SKM-1 treated with dmso at 0.1 percent for 144 hours (cell line): ENCODE data around the gene NRG3.

Experiments
- DNase-seq: peaks from one replicate; lab custom pipeline; 2025; ENCODE audit not compliant: unreplicated experiment; lab: John Stamatoyannopoulos, UW

Gene NRG3

GRCh38 chr10:82762641-82763040 is 887.6 kb downstream of the NRG3 start:
- DNase-seq = no peak

DNA sequence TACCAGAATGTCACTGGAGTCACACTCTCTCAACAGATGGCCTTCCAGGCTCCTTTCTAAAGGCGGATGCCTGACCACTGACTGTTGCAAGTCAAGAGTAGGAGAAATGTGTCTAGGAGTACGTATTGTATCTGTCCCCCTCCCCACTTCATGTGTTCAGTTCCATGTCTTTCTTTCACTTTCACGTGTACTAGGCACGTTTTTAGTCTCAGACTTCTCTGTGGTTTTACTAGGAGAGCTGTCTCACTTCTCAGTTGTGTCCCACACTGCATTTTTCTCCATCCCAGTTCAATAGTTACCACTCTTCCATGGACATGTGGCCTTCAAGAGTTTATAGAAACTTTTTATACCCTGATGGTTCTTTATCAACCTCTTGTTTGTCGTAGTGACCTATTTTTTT is 893.0 kb downstream of the NRG3 start:
- no peak for DNase-seq

DNA sequence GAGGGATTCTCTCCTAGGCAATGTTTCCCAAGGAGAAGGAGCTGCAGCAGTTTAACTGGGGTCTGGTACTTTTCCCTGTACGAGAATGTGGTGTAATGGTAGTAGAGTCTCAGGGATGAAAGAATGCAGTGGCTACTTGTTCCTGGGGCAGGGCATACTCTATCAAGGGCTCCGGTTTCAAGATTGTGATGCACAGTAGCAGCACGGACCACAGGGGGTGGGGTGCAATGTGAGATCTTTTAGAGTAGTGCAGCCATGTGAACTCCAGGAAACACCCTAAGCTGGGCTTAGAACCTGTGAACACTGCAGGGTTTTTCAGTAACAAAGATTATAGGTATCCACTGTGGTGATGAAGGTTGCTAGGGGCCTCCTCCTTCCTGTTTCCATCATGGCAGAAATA is 903.9 kb downstream of the NRG3 start:
- DNase-seq = peak; percentile 24

DNA sequence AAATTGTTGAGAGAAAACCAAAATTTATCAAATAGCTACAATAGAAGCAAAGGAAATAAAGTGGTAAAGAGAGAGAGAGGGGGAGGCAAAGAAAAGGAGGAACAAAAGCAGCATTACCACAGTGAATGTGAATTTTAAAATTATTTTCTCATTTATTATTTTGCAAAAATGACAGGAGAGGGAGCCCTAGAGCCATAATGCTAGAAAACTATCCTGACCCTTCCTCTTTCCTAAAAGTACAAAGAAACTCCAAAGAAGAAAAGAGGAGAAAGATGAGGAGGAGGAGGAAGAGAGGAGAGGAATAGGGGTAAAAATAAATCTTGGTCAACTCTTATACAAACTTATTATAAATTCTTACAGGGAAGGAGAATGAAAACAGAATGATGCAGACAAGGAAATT is 921.5 kb downstream of the NRG3 start:
- DNase-seq = peak; percentile 34

DNA sequence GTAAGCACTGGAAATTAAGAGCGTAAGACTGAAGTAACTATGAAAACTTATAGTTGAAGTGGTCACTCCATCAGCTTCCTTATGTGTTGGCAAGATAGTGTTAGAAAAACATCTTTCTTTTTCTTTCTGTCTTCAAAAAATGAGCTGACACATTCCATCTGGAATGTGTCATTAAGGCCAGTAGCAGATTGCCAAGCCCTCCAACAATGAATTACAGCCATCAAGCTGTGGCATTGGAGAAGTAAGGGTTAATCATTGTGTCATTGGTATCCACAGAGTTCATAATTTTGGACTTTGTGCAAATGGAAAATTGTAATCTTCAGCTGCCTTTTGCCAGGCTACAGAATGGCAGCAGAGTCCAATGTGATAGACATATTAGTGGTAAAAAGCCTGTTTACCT is 926.3 kb downstream of the NRG3 start:
- no peak for DNase-seq

DNA sequence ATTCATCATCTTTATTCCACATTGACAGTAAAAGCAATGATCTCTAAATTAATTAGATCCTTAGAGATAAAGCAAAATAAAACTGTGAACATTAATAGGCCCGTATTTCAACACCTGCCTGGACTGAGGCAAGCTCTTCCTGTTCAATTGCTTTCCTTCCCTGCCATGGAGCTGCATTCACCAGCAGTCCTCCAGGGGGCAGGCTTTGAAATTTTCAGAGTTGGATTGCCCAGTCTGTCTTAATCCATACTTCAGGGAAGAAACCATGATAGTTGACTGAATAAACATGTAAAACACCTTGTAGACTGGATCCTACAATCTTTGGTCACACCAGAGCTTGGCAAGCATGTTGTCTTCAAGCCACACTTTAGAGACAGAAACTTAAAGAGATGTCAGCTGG is 936.6 kb downstream of the NRG3 start:
- DNase-seq = peak; percentile 47

DNA sequence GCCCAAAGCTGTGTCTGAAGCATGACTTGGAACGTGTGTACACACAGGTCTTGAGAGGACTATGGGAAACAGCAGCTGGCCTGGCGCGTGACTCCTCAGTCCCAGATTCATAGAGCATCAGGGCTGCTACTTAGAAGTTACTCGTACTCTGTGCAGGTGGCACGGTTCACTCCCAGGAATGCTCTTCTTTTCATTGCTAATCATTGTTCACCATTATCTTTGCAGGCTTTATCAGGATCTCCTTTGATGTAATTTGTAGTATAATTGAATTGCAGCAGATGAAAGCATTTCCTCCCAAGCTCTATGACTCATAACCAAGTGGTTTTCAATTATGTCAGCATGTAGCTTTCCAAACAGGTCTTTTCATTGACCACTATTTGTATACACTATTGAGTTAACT is 938.9 kb downstream of the NRG3 start:
- DNase-seq = no peak

DNA sequence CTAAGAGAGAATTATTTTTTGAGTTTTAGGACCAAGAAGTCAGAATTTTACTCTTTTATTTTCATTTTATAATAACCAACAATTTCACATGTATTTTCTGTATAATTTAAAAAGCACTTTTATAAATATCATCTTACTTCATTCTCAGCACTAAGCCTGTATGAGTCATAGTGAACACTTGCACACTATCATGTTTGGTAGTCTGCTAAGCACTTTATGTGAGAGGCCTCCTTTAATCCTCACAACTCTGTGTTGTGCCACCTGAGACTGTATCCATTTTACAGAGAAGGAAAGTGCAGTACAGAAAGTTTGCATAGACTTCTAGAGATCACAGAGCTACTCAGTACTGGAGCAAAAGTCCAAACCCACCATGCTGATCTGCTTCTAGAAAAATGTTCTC is 939.6 kb downstream of the NRG3 start:
- no peak for DNase-seq

DNA sequence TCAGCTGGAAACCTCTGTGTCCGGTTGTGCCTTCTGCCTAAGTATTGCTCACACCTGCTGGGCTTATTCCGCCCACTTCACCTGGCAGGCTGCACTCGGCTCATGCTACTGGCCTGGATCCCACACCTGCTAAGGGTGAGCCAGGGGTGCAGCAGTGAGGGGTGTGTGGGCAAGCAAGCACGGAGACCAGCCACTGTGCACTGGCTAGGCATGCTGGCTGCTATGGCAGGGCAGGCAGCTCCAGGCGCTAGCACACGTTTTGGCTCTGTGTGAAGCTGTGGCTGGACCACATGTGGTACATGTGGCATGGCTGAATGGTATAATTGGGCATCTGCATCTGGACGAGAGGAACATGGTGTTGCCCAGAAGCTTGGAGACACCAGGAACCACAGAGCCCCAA is 940.7 kb downstream of the NRG3 start:
- no peak for DNase-seq

DNA sequence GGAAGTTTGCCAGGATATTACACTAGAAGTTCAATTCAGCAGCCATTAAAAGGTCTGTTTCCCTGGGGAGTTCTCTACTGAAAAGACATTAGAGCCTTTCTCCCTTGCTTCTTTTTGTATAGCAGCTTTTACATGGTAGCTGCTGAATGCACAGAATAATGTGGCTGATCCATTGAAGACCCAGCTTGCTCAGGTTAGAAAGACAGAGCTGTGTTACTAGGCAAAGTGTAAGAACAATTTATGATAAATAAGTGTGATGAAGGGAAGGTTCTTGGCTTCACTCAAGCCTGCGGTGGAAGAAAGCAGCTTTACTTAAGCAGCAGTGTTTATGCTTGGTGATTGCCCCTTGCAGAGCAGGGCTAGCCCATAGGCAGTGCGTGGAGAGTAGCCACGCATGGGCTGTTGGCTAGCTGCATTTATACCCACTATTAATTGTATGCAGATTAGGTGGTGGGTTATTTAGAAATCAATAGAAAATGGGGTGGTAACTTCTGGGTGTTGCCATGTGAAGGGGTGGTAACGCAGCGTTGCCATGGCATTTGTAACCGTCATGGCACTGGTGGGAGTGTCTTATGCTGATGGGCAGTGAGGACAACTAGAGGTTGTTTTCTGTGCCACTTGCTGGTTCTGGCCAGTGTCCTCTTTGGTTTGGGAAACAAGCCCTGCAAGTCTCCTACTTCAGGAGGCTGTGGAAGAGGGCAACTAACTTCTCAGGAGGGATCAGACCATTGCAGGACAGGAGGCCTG is 942.9 kb downstream of the NRG3 start:
- DNase-seq = no peak

- peak; percentile 69 for DNase-seq
These were observed 946.0 kb downstream of the NRG3 start for GRCh38 chr10:82821043-82821442.

GRCh38 chr10:82826132-82826531 is 951.1 kb downstream of the NRG3 start:
- DNase-seq = no peak

- no peak for DNase-seq
These were observed 952.9 kb downstream of the NRG3 start for GRCh38 chr10:82827901-82828300.

DNA sequence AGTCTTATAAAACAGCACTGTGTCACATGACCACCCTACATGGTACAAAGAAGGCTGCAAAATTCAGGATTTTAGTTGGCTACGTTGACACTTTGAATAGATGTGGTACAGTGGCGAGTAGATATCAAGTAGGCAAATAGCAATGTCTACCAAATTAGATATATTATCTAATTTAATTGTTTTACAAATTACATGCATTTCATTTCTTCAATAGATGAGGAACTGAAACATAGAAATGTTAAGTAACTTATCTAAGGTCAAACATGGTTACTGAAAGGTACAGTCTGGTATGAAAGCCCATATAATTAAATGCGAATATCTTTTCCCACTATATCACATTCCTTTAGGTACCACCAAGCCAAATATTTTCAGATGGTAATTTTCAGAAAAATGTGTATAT is 972.2 kb downstream of the NRG3 start:
- DNase-seq = no peak

DNA sequence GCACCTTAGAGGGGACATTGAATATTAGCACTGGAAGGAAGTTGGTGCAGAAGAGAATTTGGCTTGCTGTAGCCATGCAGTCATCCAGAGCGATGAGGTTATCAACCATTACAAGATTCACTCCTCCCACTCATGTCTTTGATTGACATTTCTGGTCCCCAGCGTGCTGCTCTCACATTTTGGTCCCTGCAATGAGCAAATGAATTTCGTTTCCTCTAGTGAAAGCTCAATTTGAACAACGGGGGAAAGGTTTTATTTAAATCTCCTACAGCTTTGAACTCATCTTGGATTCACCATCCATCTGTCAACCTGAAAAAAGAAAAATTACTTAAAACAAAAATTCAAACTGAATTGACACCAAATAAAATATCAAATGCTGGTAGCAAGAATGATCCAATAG is 975.2 kb downstream of the NRG3 start:
- no peak for DNase-seq

DNA sequence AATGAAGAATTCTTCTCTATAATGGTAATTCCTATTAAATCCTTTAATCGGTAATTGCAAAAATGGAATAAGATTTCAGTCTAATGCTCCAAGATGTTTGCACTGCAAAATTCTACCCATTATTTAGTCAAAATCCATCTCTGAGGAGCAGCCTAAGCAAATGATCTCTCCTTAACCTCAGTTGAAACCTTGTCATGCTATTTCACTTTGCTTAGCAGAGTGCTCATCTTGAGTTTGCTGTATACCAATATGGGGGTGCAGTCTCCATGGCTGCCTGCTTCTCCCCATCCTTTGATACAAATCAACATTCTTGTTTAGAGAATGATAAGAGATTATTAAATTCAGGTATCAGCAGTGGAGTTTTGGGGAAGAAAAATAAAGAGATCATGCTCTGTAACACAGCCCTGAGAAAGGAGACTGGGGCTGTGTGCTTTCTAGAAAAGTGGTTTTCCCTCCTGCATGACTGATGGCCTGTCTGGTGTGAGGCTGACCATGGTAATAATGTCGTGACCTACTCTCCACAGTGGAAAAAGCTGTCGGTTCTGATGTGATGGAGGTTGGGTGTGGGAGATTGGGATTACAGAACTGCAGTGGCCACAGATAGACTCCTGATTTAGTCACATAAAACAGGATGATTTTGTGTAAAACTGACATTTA is 982.1 kb downstream of the NRG3 start:
- no peak for DNase-seq

GRCh38 chr10:82861889-82862288 is 986.9 kb downstream of the NRG3 start:
- DNase-seq = no peak

DNA sequence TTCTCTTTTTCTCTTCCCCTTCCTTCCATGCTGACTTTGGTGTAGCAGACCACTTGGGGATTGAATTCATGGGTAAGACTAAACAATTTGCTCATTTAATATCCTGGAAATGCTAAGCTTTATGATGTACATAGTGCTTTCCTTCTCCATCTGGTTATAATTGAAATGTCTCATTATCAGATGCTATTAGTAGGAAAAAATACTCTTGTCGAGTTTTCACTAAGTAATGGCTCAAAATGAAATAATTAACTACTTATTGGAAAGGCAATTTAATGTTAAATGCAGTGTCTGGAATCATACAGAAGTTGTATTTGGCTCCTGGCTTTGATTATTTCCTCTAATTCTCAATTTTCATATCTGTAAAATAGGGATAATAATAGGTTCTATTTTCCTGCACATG is 990.4 kb downstream of the NRG3 start:
- no peak for DNase-seq

- peak; percentile 30 for DNase-seq
These were observed 991.5 kb downstream of the NRG3 start for GRCh38 chr10:82866424-82867020.

DNA sequence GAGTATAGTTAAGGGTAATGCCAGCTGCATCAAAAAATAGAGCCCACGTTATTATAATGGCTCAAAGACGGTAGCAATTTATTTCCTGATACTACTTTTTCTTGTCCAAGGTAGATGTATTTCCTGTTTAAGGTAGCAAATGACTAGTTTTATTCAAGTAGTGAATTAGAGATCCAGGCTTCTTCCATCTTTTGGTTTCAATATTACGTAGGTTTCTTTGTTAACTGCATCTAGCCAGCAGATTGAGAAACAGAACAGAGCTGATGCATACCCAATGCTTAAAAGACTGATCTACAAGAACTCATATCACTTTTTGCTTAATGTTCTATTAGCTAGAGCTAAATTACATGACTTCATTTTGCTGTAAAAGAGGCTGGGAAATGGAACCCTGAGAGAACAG is 992.1 kb downstream of the NRG3 start:
- DNase-seq = no peak

GRCh38 chr10:82874671-82875070 is 999.7 kb downstream of the NRG3 start:
- DNase-seq = no peak

GRCh38 chr10:82880776-82881290 is 1005.8 kb downstream of the NRG3 start:
- no peak for DNase-seq
